ENCODE results near the gene TDRD9.

Gene TDRD9

DNA sequence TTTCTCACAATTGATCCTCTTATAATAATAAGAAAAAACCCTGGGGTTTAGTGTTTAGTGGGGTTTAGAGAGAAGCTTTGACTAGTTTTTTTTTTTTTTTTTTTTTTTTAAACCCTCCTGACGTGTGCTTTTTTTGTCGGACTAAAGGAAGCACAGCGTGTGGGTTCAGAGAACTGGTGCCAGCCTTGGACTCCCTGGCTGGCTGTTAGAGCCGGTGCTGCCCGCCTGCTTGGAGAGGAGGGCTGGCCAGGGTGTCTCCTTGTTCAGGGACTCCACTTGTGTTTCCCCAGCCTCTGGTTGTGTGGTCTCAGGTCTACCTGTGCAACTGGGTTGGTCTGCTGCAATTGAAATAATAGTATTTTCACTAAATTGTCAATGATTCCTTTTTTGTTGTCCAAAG, 103.1 kb downstream of the TDRD9 start:
- DNase-seq (ENCODE audit: low read depth), result no peak

DNA sequence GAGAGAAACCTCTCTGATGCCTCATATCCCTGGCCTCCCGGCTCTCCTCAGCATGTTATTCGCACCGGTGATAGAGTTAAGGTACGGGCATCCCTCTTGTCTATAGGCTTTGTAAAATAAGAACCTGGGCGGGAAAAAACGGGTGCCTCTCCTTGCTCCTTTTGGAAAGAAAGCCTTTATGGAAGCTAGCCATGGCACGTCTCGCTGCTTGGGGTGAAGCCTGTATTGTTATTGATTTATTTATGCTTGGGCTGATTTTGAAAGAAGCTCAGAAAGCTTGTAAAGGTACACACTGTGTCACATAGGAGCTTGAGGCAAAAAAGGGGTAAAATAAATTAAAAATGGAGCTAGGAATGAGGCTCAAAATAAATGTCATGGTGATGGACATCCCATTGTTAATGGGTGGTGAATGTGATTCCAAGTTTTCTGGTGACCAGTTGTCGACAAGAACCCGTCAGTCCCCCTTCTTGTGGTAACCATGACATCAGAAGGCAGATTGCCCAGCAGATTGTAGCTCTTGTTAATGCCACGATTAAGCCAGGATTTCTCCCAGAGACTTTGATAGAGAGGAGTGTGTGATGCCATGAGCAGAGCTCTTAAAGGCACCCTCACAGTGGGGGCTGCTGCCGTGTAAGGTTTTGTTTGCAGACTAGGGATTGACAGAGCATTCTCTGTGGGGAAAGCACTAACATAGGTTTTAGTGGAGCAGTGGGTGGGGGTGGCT, 106.9 kb downstream of the TDRD9 start:
- no peak for DNase-seq (ENCODE audit: low read depth)

DNA sequence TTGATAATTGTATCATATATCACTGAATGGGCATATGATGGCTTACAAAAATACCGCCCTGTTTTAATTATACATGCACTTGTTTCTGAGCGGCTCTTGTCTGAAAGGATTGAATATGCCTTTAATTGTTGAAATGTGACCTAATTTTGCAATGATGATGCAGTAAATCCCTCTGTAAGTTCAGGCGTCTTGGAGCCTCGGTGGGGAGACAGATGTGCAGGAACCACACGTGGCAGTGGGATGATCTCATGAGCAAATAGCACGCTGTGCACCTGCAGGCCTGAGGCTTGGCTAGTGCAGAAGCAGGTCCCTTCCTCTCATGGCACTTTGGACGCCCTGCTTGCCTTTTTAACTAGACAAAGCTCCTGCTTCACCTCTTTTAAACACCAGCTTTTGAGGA, 108.0 kb downstream of the TDRD9 start:
- no peak for DNase-seq (ENCODE audit: low read depth)

- DNase-seq (ENCODE audit: low read depth), result no peak
These were observed 108.8 kb downstream of the TDRD9 start for GRCh38 chr14:104037074-104037473.

DNA sequence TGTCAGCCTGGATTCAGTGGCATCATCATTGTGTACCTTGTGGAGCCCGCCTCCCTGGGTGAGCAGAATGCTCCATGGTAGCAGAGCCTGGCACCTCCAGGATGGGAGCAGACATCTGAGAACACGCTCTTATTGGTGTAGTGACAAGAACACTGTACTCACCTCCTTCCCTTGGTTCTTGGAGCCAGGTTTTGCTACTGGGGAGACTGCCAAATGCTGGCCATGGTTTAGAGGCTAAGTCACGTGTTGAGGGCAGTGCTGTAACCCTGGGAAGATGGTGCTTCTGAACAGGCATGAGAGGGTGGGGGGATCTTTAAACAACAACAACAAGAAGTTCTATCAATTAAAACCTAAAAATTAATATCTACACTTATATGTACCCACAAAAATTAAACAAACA, 109.6 kb downstream of the TDRD9 start:
- no peak for DNase-seq (ENCODE audit: low read depth)

- DNase-seq (ENCODE audit: low read depth), result no peak
These were observed 111.0 kb downstream of the TDRD9 start for GRCh38 chr14:104039214-104039613.

DNA sequence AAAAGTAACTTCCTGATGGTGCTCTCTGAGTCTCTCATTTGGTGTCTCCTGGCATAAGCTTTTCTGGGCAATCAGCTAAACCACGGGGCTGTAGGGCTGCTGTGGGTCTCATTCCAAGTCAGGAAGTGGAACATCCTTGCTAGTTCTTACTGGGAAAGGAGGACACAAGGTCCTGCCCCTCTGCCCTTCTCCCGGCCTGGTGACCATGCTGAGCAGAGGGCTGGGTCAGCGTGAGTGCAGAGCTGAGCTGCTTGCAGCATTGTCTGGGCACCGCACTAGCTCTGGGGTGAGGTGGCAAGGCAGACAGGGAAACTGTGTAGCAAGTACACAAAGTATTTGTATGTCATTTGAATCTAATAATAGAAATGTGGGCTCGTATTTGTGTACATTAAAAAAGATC, 112.3 kb downstream of the TDRD9 start:
- no peak for DNase-seq (ENCODE audit: low read depth)

DNA sequence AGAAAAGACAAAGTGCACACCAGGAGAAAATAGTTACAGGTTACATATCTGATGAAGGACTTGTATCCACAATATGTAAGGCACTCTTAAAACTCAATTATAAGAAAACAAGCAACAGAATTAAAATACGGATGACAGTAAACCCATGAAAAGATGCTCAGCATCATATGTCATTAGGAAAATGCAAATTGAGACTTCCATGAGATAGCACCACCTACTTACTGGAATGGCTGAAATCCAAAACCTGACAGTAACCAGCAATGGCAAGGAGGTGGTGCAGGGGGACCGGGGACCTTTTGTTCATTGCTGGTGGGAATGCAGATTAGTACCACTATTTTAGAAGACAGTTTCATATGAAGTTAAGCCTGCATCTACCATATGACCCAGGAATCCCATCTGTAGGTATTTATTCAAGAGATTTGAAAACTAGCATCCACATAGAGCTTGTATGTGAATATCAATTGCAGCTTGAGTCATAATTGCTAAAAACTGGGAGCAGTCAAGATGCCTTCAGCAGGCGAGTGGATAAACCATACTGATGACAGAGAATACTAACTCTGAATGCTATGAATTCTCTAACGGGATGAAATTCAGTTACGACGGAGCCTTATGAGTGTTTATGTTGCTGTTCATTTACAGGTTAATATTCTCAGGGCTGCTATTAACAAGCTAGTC, 113.3 kb downstream of the TDRD9 start:
- DNase-seq (ENCODE audit: low read depth), result no peak

DNA sequence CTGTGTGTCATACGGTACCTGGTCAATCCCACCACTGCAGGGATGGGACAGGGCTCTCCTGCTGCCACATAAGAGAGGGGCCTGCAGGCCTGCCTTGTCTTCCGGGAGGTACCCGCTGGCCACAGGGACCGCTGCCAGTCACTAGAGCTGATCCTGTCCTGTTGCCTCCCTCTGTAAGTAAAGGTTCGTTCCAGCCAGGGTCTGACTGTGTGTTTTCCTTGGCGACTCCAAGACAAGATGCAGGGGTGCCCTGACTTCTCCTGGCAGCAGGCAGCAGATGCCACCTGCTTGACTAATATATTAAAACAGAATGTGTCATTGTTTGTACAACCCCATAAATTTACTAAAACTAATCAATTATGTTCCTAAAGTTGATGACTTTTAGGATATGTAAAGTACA, 115.8 kb downstream of the TDRD9 start:
- DNase-seq (ENCODE audit: low read depth), result no peak

DNA sequence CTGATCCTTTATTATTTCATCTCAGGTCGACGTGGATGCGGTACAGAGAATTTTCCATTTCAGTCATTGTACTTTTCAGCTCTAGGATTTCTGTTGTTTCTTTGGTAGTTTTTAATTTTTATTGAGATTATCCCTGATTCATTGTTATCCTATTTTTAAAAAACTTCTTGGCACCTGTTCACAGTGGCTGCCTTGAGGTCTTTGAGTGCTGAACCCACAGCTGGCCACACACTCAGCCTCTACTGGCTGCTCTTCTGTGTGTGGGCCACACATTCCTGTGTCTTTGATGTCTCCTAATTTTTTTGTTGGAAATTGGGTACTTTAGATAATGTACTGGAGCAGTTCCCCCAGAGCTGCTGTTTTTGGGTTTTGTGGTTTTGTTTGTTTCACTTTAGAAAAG, 119.5 kb downstream of the TDRD9 start:
- DNase-seq (ENCODE audit: low read depth), result no peak

GRCh38 chr14:104048758-104049507, 120.7 kb downstream of the TDRD9 start:
- no peak for DNase-seq (ENCODE audit: low read depth)

- no peak for DNase-seq (ENCODE audit: low read depth)
These were observed 121.5 kb downstream of the TDRD9 start for GRCh38 chr14:104049576-104050240.

GRCh38 chr14:104051092-104051813, 123.0 kb downstream of the TDRD9 start:
- no peak for DNase-seq (ENCODE audit: low read depth)

DNA sequence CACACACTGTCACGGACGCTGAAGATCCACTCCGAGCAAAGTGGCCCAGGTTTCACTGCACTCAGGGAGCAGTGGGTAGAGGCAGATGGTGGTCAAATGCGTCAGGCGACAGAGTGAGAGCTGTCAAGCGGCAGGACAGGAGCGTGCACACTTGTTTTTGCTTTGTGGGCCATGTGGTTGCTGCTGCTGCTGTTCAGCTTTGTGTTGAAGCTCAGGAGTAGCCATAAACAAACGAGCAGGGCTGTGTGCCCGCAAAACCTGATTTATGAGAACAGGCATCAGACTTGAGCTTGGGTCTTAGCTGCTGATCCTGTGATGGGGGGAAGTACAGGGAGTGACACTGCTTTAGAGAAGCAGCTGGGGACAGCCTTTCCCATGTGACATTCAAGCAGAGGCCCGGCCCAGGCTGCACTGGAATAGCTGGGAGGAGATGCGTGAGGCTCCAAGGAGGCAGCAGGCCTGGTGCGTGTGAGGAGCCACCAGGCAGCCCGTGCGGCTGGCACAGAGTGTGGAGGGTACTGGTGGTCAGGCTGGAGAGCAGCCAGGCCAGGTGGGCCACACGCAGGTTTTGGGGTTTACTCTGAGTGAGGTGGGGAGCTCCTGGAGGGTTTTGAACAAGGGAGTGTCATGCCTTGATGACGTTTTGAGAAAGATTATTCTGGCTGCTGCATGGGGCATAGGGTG, 126.1 kb downstream of the TDRD9 start:
- no peak for DNase-seq (ENCODE audit: low read depth)

- no peak for DNase-seq (ENCODE audit: low read depth)
These were observed 134.0 kb downstream of the TDRD9 start for GRCh38 chr14:104062281-104062680.

- no peak for DNase-seq (ENCODE audit: low read depth)
These were observed 135.7 kb downstream of the TDRD9 start for GRCh38 chr14:104064003-104064402.

DNA sequence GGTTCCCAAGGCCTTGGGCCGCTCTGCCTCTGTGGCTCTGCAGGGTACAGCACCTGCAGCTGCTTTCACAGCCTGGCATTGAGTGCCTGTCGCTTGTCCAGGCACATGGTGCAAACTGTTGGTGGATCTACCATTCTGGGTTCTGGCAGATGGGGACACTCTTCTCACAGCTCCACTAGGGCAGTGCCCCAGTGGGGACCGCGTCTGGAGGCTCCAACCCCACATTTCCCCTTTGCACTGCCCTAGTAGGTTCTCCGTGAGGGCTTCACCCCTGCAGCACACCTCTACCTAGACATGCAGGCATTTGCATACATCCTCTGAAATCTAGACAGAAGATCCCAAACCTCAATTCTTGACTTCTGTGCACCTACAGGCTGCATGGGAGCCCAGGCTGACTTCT, 138.0 kb downstream of the TDRD9 start:
- no peak for DNase-seq (ENCODE audit: low read depth)

GRCh38 chr14:104066719-104067295, 138.6 kb downstream of the TDRD9 start:
- no peak for DNase-seq (ENCODE audit: low read depth)

DNA sequence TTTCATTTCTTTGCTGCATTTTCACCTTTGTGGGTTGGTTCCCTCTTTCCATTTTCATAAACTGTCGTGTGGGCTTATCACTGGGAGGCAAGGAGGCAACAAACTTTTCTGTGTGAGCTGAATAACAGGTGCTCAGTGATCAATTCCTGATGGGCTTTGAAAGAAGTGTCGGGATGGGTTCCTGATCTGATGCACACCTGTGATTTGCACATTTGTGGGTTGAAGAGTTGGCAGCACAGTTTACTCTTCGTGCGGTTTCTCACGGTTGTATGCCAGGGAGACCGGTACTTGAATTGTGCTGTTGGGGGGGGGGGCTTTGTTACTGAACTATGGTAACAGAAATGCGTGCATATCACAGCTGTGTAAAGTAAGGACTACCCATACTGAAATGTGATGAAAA, 141.3 kb downstream of the TDRD9 start:
- no peak for DNase-seq (ENCODE audit: low read depth)

DNA sequence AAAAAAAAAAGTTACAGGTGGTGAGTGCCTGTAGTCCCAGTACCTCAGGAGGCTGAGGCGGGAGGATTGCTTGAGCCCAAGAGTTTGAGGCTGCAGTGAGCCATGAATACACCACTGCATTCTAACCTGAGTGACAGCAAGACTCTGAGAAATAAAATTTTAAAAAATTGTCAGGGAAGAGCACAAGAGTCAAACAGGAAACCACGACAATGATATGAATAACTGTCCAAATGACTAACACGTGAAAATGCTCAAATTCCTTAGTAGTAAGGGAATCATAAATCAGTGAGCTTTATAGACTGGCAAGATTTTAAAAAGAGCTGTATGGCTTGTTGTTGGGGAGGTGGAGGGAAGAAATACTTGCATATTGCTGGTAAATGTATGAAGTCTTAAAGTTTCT, 144.3 kb downstream of the TDRD9 start:
- DNase-seq (ENCODE audit: low read depth), result no peak

DNA sequence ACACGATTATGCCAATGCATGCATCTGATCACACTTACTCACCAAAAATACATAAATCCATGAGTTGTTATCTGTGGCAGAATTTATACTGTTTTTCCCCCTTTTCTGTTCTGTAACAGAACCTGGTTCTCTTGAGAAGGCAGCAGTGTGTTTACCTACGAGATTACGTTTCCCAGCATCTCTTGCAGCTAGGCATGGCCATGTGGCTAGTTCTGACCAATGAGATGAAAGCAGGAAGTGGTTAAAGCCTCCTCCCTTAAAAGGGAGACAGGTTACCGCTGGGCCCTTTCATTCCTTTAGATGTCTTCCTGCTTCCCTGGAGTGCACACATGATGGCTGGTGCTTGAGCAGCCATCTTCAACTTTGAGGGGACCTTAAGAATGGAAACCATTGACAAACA, 145.5 kb downstream of the TDRD9 start:
- no peak for DNase-seq (ENCODE audit: low read depth)
